ENCODE measurements around the gene SLC4A8. TPM values are rescaled to one million over a fixed set of nuclear protein-coding genes. Genes with fewer than 3 reads are reported as not detected.

Gene SLC4A8
- total RNA-seq, 1 donor from 2014 or later = 8.3 TPM

GRCh38 chr12:51546097-51546496 is 121.5 kb downstream of the SLC4A8 start:
- ATAC-seq = no peak
- TF ChIP-seq, protein P1, sequence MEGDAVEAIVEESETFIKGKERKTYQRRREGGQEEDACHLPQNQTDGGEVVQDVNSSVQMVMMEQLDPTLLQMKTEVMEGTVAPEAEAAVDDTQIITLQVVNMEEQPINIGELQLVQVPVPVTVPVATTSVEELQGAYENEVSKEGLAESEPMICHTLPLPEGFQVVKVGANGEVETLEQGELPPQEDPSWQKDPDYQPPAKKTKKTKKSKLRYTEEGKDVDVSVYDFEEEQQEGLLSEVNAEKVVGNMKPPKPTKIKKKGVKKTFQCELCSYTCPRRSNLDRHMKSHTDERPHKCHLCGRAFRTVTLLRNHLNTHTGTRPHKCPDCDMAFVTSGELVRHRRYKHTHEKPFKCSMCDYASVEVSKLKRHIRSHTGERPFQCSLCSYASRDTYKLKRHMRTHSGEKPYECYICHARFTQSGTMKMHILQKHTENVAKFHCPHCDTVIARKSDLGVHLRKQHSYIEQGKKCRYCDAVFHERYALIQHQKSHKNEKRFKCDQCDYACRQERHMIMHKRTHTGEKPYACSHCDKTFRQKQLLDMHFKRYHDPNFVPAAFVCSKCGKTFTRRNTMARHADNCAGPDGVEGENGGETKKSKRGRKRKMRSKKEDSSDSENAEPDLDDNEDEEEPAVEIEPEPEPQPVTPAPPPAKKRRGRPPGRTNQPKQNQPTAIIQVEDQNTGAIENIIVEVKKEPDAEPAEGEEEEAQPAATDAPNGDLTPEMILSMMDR (IDR thresholded peaks at IDR 0.05) = no peak

DNA sequence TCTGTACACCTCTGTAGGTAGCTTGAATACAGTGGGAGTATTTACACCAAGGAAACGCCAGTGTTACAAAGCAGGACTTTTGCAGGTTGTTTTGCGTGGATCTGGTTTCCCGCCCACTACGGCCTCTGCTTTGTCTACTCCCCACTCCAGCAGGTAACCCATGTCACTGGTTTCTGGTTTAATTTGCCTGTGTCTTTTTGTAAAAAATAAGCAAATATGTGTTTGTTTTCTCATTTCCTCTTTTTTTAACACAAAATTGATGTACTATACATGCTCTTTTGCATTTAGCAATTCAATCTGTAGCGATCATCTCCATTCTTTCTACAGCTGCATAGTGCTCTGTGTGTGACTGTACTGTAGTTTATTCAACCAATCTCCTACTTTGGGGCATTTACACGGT is 123.0 kb downstream of the SLC4A8 start:
- Histone ChIP-seq H3K27me3 (ENCODE audit: low read depth) (no peaks in the 10 kb centered on the region), H3K4me3 (no peak overlapping the region), H3K36me3 (no peaks in the 10 kb centered on the region), H3K4me1 (no peaks in the 10 kb centered on the region), H3K9me3 (no peaks in the 10 kb centered on the region), H3K27ac (no peak overlapping the region)
- TF ChIP-seq, protein P1 (IDR thresholded peaks at IDR 0.05) = no peak
- intact Hi-C loops (cut with DNase I) = no loop called here
- ATAC-seq (no peak), DNase-seq (no peak)

More at GRCh38 chr12:51546097-51546496, 121.5 kb downstream of the SLC4A8 start:
- intact Hi-C loops (cut with DNase I) = no loop called here
- no peak overlapping the region for H3K27ac ChIP-seq
- H3K36me3 ChIP-seq = no peaks in the 10 kb centered on the region
- no peaks in the 10 kb centered on the region for H3K4me1 ChIP-seq
- H3K9me3 ChIP-seq = no peaks in the 10 kb centered on the region
- no peaks in the 10 kb centered on the region for H3K27me3 ChIP-seq (ENCODE audit: low read depth)
- H3K4me3 ChIP-seq = no peak overlapping the region
- DNase-seq = no peak

- intact Hi-C loops (cut with DNase I) = no loop called here
- Histone ChIP-seq H3K36me3 (no peaks in the 10 kb centered on the region), H3K9me3 (no peaks in the 10 kb centered on the region), H3K27me3 (ENCODE audit: low read depth) (no peaks in the 10 kb centered on the region), H3K4me1 (no peaks in the 10 kb centered on the region), H3K4me3 (no peak overlapping the region), H3K27ac (no peak overlapping the region)
- ATAC-seq (no peak), DNase-seq (no peak)
- TF ChIP-seq, protein P1 (IDR thresholded peaks at IDR 0.05) = no peak
Measured at GRCh38 chr12:51548241-51548640, 123.6 kb downstream of the SLC4A8 start.

DNA sequence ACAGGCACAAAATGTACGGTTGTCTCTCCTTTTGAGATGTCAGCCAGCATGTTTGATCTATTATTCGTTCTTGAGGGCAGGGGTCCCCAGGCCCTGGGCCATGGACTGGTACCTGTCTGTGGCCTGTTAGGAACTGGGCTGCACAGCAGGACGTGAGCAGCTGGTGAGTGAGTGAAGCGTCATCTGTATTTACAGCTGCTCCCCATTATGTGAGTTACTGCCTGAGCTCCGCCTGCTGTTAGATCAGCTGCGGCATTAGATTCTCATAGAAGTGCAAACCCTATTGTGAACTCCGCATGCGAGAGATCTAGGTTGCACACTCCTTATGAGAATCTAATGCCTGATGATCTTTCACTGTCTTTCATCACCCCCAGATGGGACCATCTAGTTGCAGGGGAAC is 125.0 kb downstream of the SLC4A8 start:
- H3K4me3 ChIP-seq = no peak overlapping the region
- ATAC-seq (no peak), DNase-seq (no peak)
- no peaks in the 10 kb centered on the region for H3K9me3 ChIP-seq
- no peaks in the 10 kb centered on the region for H3K36me3 ChIP-seq
- H3K27me3 ChIP-seq (ENCODE audit: low read depth) = no peaks in the 10 kb centered on the region
- intact Hi-C loops (cut with DNase I) = no loop called here
- H3K4me1 ChIP-seq = no peaks in the 10 kb centered on the region
- H3K27ac ChIP-seq = no peak overlapping the region
- TF ChIP-seq, protein P1 (IDR thresholded peaks at IDR 0.05) = no peak

Other genes starting within 250 kb of the SLC4A8 start
- gene POU6F1, start 206.8 kb upstream of the SLC4A8 start, total RNA-seq = 13.5 TPM
- 259 TPM for gene DAZAP2, start 186.0 kb upstream of the SLC4A8 start, total RNA-seq
- 31.3 TPM for gene SMAGP, start 154.4 kb upstream of the SLC4A8 start, total RNA-seq
- gene BIN2, start 100.7 kb upstream of the SLC4A8 start, total RNA-seq = 45.4 TPM
- gene CELA1, start 78.2 kb upstream of the SLC4A8 start, total RNA-seq = not detected
- gene GALNT6, start 33.4 kb upstream of the SLC4A8 start, total RNA-seq = 24.0 TPM
- 0.53 TPM for gene SCN8A, start 166.4 kb downstream of the SLC4A8 start, total RNA-seq

All from lower lobe of right lung (tissue), 2 donors.